CD8-positive, alpha-beta memory T cell (primary cell): ENCODE measurements around the gene DIP2B. TPM values are rescaled to one million over a fixed set of nuclear protein-coding genes. Genes with fewer than 3 reads are reported as not detected.

Experiments used
- CTCF ChIA-PET: fragments of 350-600 bp; sonication (Branson Sonifier 250); formaldehyde crosslinking; loops from one replicate; lab custom pipeline; 2021; ENCODE audit warnings: antibody characterized with exemption; lab: Charles Lee
- POLR2A ChIA-PET: fragments of 350-600 bp; sonication (Branson Sonifier 250); formaldehyde crosslinking; loops from one replicate; lab custom pipeline; 2021; ENCODE audit warnings: antibody characterized with exemption; lab: Charles Lee
- DNase-seq, 5 donors: peaks; one replicate each; pipeline versions ENCODE4 v3.0.0 to v3.0.0-alpha.2; 2020 to 2022; ENCODE audit warnings: mixed read lengths in 1 of 5
- H3K27ac ChIP-seq: one replicate; pipeline ENCODE4 v1.7.0; 2013; ENCODE audit warnings: low read depth, mild to moderate bottlenecking, low read length, moderate library complexity
- H3K27me3 ChIP-seq: 2 replicates; pipeline ENCODE4 v1.7.0; 2013; ENCODE audit warnings: low read length, mild to moderate bottlenecking; ENCODE audit not compliant: insufficient read depth, poor library complexity, severe bottlenecking
- H3K36me3 ChIP-seq: 2 replicates; pipeline ENCODE4 v1.7.0; 2013; ENCODE audit warnings: mild to moderate bottlenecking, low read length, moderate library complexity; ENCODE audit not compliant: insufficient read depth
- H3K4me1 ChIP-seq: 2 replicates; pipeline ENCODE4 v1.7.0; 2013; ENCODE audit warnings: mild to moderate bottlenecking, low read length, moderate library complexity; ENCODE audit not compliant: insufficient read depth
- H3K4me3 ChIP-seq: 2 replicates; pipeline ENCODE4 v1.7.0; 2013; ENCODE audit warnings: mild to moderate bottlenecking, low read length
- H3K9me3 ChIP-seq: 2 replicates; pipeline ENCODE4 v1.7.0; 2013; ENCODE audit warnings: mild to moderate bottlenecking, low read length
- H3K27ac Mint-ChIP-seq, 8 donors: one replicate each; pipeline ENCODE4 v1.8.0; 2020 to 2021; ENCODE audit warnings: mixed read lengths in 8 of 8, mild to moderate bottlenecking in 6 of 8, inconsistent platforms in 3 of 8, moderate library complexity in 3 of 8
- H3K27me3 Mint-ChIP-seq, 2 donors: one replicate each; pipeline ENCODE4 v1.8.0; 2020 to 2021; ENCODE audit warnings: mixed read lengths in 2 of 2, mild to moderate bottlenecking in 1 of 2, moderate library complexity in 1 of 2
- H3K36me3 Mint-ChIP-seq, 3 donors: one replicate each; pipeline ENCODE4 v1.8.0; 2020 to 2021; ENCODE audit warnings: mixed read lengths in 3 of 3, inconsistent platforms in 1 of 3, mild to moderate bottlenecking in 1 of 3
- H3K4me1 Mint-ChIP-seq, 3 donors: one replicate each; pipeline ENCODE4 v1.8.0; 2020 to 2021; ENCODE audit warnings: mixed read lengths in 3 of 3, inconsistent platforms in 1 of 3, mild to moderate bottlenecking in 1 of 3
- H3K4me3 Mint-ChIP-seq, 7 donors: one replicate each; pipeline ENCODE4 v1.8.0; 2020 to 2021; ENCODE audit warnings: mixed read lengths in 7 of 7, mild to moderate bottlenecking in 6 of 7, moderate library complexity in 4 of 7, inconsistent platforms in 2 of 7
- H3K9me3 Mint-ChIP-seq, 5 donors: one replicate each; pipeline ENCODE4 v1.8.0; 2020 to 2022; ENCODE audit warnings: mixed read lengths in 5 of 5, mild to moderate bottlenecking in 3 of 5, moderate library complexity in 2 of 5, inconsistent platforms in 1 of 5
- polyA plus RNA-seq: library from polyadenylated mRNA; unstranded; fragments of 300-500 nt; fragmentation: Illumina TruSeq; gene quantifications from one replicate; pipeline ENCODE4 v1.2.3, GENCODE V29; 2021
- total RNA-seq, 2 experiments: library from RNA; stranded (reverse); gene quantifications; one replicate each; pipeline ENCODE4 v1.2.3, GENCODE V29; 2021

Gene DIP2B, protein sequence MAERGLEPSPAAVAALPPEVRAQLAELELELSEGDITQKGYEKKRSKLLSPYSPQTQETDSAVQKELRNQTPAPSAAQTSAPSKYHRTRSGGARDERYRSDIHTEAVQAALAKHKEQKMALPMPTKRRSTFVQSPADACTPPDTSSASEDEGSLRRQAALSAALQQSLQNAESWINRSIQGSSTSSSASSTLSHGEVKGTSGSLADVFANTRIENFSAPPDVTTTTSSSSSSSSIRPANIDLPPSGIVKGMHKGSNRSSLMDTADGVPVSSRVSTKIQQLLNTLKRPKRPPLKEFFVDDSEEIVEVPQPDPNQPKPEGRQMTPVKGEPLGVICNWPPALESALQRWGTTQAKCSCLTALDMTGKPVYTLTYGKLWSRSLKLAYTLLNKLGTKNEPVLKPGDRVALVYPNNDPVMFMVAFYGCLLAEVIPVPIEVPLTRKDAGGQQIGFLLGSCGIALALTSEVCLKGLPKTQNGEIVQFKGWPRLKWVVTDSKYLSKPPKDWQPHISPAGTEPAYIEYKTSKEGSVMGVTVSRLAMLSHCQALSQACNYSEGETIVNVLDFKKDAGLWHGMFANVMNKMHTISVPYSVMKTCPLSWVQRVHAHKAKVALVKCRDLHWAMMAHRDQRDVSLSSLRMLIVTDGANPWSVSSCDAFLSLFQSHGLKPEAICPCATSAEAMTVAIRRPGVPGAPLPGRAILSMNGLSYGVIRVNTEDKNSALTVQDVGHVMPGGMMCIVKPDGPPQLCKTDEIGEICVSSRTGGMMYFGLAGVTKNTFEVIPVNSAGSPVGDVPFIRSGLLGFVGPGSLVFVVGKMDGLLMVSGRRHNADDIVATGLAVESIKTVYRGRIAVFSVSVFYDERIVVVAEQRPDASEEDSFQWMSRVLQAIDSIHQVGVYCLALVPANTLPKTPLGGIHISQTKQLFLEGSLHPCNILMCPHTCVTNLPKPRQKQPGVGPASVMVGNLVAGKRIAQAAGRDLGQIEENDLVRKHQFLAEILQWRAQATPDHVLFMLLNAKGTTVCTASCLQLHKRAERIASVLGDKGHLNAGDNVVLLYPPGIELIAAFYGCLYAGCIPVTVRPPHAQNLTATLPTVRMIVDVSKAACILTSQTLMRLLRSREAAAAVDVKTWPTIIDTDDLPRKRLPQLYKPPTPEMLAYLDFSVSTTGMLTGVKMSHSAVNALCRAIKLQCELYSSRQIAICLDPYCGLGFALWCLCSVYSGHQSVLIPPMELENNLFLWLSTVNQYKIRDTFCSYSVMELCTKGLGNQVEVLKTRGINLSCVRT (N-terminal part only)
- total RNA-seq: 10 to 100 TPM; 20.4 to 21.0 TPM
- 7.9 TPM for polyA plus RNA-seq

DNA sequence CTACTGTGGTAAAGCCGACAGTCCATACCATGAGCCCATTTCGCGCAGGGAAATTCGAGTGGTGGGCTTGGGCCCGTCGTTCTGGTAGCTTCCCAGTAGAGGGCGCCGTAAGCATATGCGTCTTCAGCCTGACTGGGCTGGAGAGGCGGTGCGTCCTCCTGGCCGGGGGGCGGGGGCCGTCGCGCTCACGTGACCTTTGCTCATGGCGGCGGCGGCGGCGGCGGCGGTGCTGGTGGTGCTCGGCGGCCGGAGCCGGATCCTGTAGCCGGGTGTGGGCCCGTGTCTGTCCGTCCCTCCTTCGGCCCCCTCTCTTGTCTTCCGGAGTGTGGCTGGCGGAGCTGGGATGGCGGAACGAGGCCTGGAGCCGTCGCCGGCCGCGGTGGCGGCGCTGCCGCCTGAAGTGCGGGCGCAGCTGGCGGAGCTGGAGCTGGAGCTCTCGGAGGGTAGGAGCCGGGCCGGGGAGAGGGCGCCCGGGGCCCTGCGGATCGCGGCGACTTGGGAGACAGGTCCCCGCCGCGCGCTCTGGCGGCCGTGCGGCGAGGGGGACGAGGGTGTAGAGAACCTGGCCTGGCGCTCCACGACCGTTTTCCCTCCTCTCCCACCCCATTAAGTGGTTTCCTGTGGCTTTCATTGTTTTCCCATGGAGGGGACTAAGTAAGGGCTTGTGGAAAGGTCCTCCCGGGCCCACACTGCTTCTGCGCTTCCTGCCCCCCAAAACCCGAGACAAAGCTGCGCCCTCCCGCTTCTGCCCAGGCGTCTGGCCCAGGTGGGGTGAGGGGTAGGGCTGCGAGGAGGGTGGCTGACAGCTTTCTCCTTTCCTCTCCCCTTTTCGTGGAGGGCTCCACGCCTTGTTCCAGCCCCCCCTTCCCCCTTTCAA, at the start of gene DIP2B:
Gene DIP2B (plus strand): TSS at position 188 of the 877 bp plus-strand sequence. CDS start 156 bp downstream, at position 344.
- H3K27ac Mint-ChIP-seq: peak within 1 kb of the TSS; percentile 81 to 99 (median 92)
- peaks cover 45 to 52% (median 51%) of the 10 kb centered on the region in 3 donors for H3K4me1 Mint-ChIP-seq
- no peaks in the 10 kb centered on the region for H3K9me3 ChIP-seq

DNA sequence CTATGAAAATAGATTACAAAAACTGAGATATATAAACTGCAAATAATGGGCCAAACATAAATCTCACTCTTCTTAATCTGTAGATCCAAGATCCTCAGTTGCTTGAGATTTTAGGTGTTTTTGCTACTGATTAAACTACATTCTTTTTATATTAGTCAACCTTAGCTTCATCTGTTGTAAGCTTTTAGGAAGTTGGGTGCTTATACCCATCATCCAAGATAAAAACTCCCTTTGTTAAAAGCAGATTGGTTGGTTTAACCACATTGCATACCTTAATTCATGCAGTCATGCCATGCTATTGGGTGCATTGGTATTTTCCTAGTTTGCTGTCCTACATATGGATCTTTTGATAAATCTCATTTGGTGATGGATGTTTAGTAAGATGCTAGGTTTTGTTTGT, 46.2 kb upstream of the DIP2B start:
- no peaks in the 10 kb centered on the region for H3K9me3 Mint-ChIP-seq
- POLR2A ChIA-PET: no interaction called here
- peaks cover 2 to 58% (median 20%) of the 10 kb centered on the region in 3 donors for H3K36me3 Mint-ChIP-seq
- no peak overlapping the region for H3K27ac Mint-ChIP-seq
- Histone ChIP-seq H3K27me3 (no peaks in the 10 kb centered on the region), H3K4me3 (no peak overlapping the region), H3K4me1 (no peaks in the 10 kb centered on the region), H3K36me3 (peaks cover 4% of the 10 kb centered on the region), H3K9me3 (no peaks in the 10 kb centered on the region), H3K27ac (no peak overlapping the region)
- CTCF ChIA-PET: no interaction called here
- no peak for DNase-seq
- no peak overlapping the region for H3K4me3 Mint-ChIP-seq
- no peaks in the 10 kb centered on the region for H3K4me1 Mint-ChIP-seq
- no peaks in the 10 kb centered on the region for H3K27me3 Mint-ChIP-seq

More for the DNA sequence above, at the start of gene DIP2B:
- Histone ChIP-seq H3K27me3 (no peaks in the 10 kb centered on the region), H3K4me3 (peak within 1 kb of the TSS; percentile 90), H3K4me1 (peaks cover 52% of the 10 kb centered on the region), H3K36me3 (no peaks in the 10 kb centered on the region), H3K27ac (peak within 1 kb of the TSS; percentile 74)
- POLR2A ChIA-PET: interaction anchor here (0.6 to 2.2 kb wide), 5 partner anchors 16 to 259 kb away, joined by 4 to 9 read pairs (median 8); partner anchors contain the start of gene ATF1
- DNase-seq: peak; percentile 92 to 96 (median 93)
- Mint-ChIP-seq H3K27me3 (peaks cover 0 to 1% of the 10 kb centered on the region in 2 donors), H3K4me3 (peak within 1 kb of the TSS; percentile 91 to 95 (median 93)), H3K36me3 (peaks cover 0 to 5% (median 5%) of the 10 kb centered on the region in 3 donors), H3K9me3 (peaks cover 0 to 6% (median 0%) of the 10 kb centered on the region in 5 donors)
- CTCF ChIA-PET: interaction anchor here (0.7 to 3.7 kb wide), 29 partner anchors 10 to 845 kb away, joined by 3 to 32 read pairs (median 4); partner anchors contain the start of gene SLC11A2

DNA sequence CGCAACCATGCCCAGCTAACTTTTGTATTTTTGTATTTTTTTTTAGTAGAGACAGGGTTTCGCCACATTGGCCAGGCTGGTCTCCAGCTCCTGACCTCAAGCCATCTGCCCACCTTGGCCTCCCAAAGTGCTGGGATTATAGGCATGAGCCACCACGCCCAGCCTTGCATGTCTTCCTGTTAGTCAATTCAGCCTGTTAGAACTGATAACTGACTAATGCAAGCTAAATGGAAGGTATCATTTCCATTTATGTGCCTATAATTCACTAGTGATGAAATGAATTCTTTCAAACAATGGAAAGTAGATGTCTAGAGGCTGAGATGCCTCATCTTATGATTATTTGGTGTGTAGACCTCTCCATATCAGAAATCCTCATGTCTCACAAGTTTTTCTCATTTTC, 37.3 kb upstream of the DIP2B start:
- Mint-ChIP-seq H3K4me3 (no peak overlapping the region), H3K27ac (peak overlapping the region in 1 of 8 donors; percentile 82), H3K9me3 (no peaks in the 10 kb centered on the region), H3K36me3 (peaks cover 11 to 67% (median 26%) of the 10 kb centered on the region in 3 donors), H3K4me1 (no peaks in the 10 kb centered on the region), H3K27me3 (no peaks in the 10 kb centered on the region)
- H3K4me3 ChIP-seq: no peak overlapping the region
- no peaks in the 10 kb centered on the region for H3K4me1 ChIP-seq
- H3K27ac ChIP-seq: no peak overlapping the region
- POLR2A ChIA-PET: no interaction called here
- H3K36me3 ChIP-seq: peaks cover 10% of the 10 kb centered on the region
- CTCF ChIA-PET: no interaction called here
- DNase-seq: no peak
- H3K27me3 ChIP-seq: no peaks in the 10 kb centered on the region
- H3K9me3 ChIP-seq: no peaks in the 10 kb centered on the region

DNA sequence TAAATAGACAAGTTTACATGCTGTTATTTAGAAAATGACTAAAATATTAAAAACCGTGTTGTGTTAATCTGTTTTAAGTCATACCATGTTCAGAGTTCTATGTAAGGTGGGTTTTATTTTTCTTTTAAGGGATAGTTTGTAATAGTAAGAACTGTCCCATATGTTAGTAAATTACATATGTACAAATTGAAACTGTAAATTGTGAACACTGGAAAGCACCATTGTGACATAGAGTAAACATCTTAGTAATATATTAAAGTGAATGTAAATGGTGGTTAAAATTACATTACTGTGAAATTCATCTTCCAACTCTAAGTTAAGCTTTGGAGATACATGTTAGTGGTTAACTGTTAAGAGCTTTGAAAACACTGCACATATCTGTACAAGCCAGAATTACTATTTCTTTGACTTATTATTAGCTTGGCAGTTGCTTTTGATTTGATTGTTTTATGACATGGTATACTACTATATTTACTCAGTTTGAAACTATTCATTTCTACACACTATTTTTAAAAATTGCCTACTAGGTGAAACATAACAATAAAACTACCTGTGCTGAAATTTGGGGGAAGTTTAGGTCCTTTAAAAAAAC, 27.4 kb upstream of the DIP2B start:
- H3K9me3 ChIP-seq: no peaks in the 10 kb centered on the region
- Mint-ChIP-seq H3K27me3 (no peaks in the 10 kb centered on the region), H3K4me1 (no peaks in the 10 kb centered on the region), H3K27ac (peak overlapping the region in 1 of 8 donors; percentile 22), H3K9me3 (no peaks in the 10 kb centered on the region), H3K36me3 (peaks cover 4 to 52% (median 23%) of the 10 kb centered on the region in 3 donors), H3K4me3 (no peak overlapping the region)
- ChIA-PET POLR2A (interaction anchor here (0.6 kb wide), 1 partner anchor 330 kb away, joined by 3 read pairs; no protein-coding TSS in a partner anchor), CTCF (no interaction called here)
- H3K4me3 ChIP-seq: no peak overlapping the region
- H3K4me1 ChIP-seq: no peaks in the 10 kb centered on the region
- H3K27me3 ChIP-seq: no peaks in the 10 kb centered on the region
- peaks cover 22% of the 10 kb centered on the region for H3K36me3 ChIP-seq
- H3K27ac ChIP-seq: no peak overlapping the region
- DNase-seq: no peak

DNA sequence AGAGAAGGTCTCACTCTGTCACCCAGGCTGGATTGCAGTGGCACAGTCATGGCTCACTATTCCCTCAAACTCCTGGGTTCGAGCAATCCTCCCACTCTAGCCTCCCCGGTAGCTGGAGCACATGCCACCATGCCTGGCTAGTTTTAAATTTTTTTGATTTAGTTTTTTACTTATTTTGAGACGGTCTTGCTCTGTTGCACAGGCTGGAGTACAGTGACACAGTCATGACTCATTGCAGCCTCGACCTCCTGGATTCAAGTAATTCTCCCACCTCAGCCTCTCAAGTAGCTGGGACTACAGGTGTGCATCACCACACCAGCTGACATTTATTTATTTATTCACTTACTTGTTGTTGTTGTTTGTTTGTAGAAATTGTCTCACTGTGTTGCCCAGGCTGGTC, 22.2 kb upstream of the DIP2B start:
- no peak for DNase-seq
- no peak overlapping the region for H3K4me3 ChIP-seq
- H3K4me1 ChIP-seq: no peaks in the 10 kb centered on the region
- ChIA-PET CTCF (no interaction called here), POLR2A (no interaction called here)
- Mint-ChIP-seq H3K27me3 (no peaks in the 10 kb centered on the region), H3K27ac (peak overlapping the region in 1 of 8 donors; percentile 72), H3K9me3 (no peaks in the 10 kb centered on the region), H3K4me3 (no peak overlapping the region), H3K4me1 (no peaks in the 10 kb centered on the region), H3K36me3 (peaks cover 0 to 8% (median 6%) of the 10 kb centered on the region in 3 donors)
- H3K27me3 ChIP-seq: no peaks in the 10 kb centered on the region
- no peaks in the 10 kb centered on the region for H3K9me3 ChIP-seq
- no peaks in the 10 kb centered on the region for H3K36me3 ChIP-seq
- H3K27ac ChIP-seq: no peak overlapping the region

DNA sequence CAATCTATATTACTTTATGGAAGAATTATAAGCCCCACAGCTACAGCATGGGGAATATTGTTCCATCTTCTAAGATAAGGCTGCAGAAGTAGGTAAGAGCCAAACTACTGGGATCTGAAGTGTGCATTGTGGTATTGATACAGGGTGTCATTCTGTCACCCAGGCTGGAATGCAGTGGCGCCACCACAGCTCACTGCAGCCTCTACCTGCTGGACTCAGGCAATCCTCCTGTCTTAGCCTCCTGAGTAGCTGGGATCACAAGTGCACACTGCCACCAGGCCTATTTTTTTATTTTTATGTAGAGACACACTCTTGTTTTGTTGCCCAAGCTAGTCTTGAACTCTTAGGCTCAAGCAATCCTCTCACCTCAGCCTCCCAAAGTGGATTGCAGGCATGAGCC, 21.3 kb upstream of the DIP2B start:
- Histone ChIP-seq H3K36me3 (no peaks in the 10 kb centered on the region), H3K4me1 (no peaks in the 10 kb centered on the region), H3K9me3 (no peaks in the 10 kb centered on the region), H3K27ac (no peak overlapping the region), H3K4me3 (no peak overlapping the region), H3K27me3 (no peaks in the 10 kb centered on the region)
- H3K4me3 Mint-ChIP-seq: no peak overlapping the region
- no peaks in the 10 kb centered on the region for H3K27me3 Mint-ChIP-seq
- peaks cover 0 to 3% (median 2%) of the 10 kb centered on the region in 3 donors for H3K36me3 Mint-ChIP-seq
- no peaks in the 10 kb centered on the region for H3K9me3 Mint-ChIP-seq
- no peak for DNase-seq
- ChIA-PET POLR2A (no interaction called here), CTCF (no interaction called here)
- H3K4me1 Mint-ChIP-seq: no peaks in the 10 kb centered on the region
- H3K27ac Mint-ChIP-seq: no peak overlapping the region
